ENCODE results near the gene TICRR. TPM values are rescaled to one million over a fixed set of nuclear protein-coding genes. Genes with fewer than 3 reads are reported as not detected.

The TICRR gene
- total RNA-seq, 1 experiment from 2014 or later: 24.1 TPM

GRCh38 chr15:89659295-89659694, 84.0 kb downstream of the TICRR start:
- TF ChIP-seq, protein P1, sequence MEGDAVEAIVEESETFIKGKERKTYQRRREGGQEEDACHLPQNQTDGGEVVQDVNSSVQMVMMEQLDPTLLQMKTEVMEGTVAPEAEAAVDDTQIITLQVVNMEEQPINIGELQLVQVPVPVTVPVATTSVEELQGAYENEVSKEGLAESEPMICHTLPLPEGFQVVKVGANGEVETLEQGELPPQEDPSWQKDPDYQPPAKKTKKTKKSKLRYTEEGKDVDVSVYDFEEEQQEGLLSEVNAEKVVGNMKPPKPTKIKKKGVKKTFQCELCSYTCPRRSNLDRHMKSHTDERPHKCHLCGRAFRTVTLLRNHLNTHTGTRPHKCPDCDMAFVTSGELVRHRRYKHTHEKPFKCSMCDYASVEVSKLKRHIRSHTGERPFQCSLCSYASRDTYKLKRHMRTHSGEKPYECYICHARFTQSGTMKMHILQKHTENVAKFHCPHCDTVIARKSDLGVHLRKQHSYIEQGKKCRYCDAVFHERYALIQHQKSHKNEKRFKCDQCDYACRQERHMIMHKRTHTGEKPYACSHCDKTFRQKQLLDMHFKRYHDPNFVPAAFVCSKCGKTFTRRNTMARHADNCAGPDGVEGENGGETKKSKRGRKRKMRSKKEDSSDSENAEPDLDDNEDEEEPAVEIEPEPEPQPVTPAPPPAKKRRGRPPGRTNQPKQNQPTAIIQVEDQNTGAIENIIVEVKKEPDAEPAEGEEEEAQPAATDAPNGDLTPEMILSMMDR (IDR thresholded peaks at IDR 0.05; ENCODE audit: insufficient read depth in 1 of 2, low read depth in 1 of 2, low read length in 1 of 2, severe bottlenecking in 1 of 2, unreplicated experiment in 1 of 2): no peak
- no peak for DNase-seq
- Histone ChIP-seq H3K27me3 (replicated peaks; ENCODE audit: control insufficient read depth, insufficient read depth, low read length) (no peaks in the 10 kb centered on the region), H3K4me3 (ENCODE audit: low read depth, low read length) (no peak overlapping the region), H3K4me1 (peaks cover 3% of the 10 kb centered on the region), H3K9me3 (no peaks in the 10 kb centered on the region), H3K36me3 (ENCODE audit: control insufficient read depth, insufficient read depth, low read length) (no peaks in the 10 kb centered on the region)
- intact Hi-C loops (cut with micrococcal nuclease; ENCODE audit: unreplicated experiment): loop anchor here (5.0 kb wide), 1 partner anchor 33 kb away; the partner anchor contains the start of genes PEX11A and WDR93
- Mint-ChIP-seq H3K27ac (ENCODE audit: unreplicated experiment) (no peak overlapping the region), H3K4me3 (ENCODE audit: unreplicated experiment) (no peak overlapping the region), H3K36me3 (ENCODE audit: insufficient read depth, unreplicated experiment) (no peaks in the 10 kb centered on the region), H3K27me3 (ENCODE audit: insufficient read depth, unreplicated experiment) (peaks cover 10% of the 10 kb centered on the region), H3K9me3 (ENCODE audit: unreplicated experiment) (no peaks in the 10 kb centered on the region), H3K4me1 (ENCODE audit: low read depth, unreplicated experiment) (peaks cover 5% of the 10 kb centered on the region)
- BruUV-seq (replicated peaks): no TSS peak
- CTCF ChIA-PET: no interaction called here
- POLR2A ChIA-PET: no interaction called here

DNA sequence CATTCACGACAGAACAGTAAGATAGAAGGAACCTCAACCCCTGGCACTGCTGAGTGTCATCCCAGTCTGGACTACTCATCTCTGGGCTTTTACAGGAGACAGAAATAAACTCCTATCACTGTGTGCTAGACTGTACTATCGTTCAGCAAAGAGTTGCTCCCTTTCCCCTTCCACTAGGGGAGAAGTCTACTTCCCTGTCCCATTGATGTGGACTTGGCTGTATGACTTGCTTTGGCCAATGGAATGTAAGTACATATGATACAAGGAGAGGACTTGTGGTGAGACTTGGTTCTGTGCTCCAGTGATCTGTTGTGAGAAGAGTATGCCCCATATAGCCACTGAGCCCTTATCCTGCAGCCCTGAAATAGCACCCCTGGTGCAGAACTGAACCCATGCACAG, 85.3 kb downstream of the TICRR start:
- no peaks in the 10 kb centered on the region for H3K9me3 ChIP-seq
- TF ChIP-seq, protein P1 (IDR thresholded peaks at IDR 0.05; ENCODE audit: insufficient read depth in 1 of 2, low read depth in 1 of 2, low read length in 1 of 2, severe bottlenecking in 1 of 2, unreplicated experiment in 1 of 2): no peak
- intact Hi-C loops (cut with micrococcal nuclease; ENCODE audit: unreplicated experiment): no loop called here
- ChIA-PET POLR2A (no interaction called here), CTCF (interaction anchor here (0.6 kb wide), 1 partner anchor 13 kb away, joined by 3 read pairs; no protein-coding TSS in a partner anchor)
- Mint-ChIP-seq H3K36me3 (ENCODE audit: insufficient read depth, unreplicated experiment) (no peaks in the 10 kb centered on the region), H3K27me3 (ENCODE audit: insufficient read depth, unreplicated experiment) (peaks cover 13% of the 10 kb centered on the region), H3K4me1 (ENCODE audit: low read depth, unreplicated experiment) (no peaks in the 10 kb centered on the region), H3K27ac (ENCODE audit: unreplicated experiment) (no peak overlapping the region), H3K9me3 (ENCODE audit: unreplicated experiment) (no peaks in the 10 kb centered on the region), H3K4me3 (ENCODE audit: unreplicated experiment) (no peak overlapping the region)
- no peak for DNase-seq
- H3K4me1 ChIP-seq: no peaks in the 10 kb centered on the region
- no peak overlapping the region for H3K4me3 ChIP-seq (ENCODE audit: low read depth, low read length)
- H3K27me3 ChIP-seq (replicated peaks; ENCODE audit: control insufficient read depth, insufficient read depth, low read length): no peaks in the 10 kb centered on the region
- BruUV-seq (replicated peaks): no TSS peak
- H3K36me3 ChIP-seq (ENCODE audit: control insufficient read depth, insufficient read depth, low read length): no peaks in the 10 kb centered on the region

GRCh38 chr15:89662893-89663626, 87.8 kb downstream of the TICRR start:
- H3K36me3 ChIP-seq (ENCODE audit: control insufficient read depth, insufficient read depth, low read length): no peaks in the 10 kb centered on the region
- TF ChIP-seq, protein P1 (IDR thresholded peaks at IDR 0.05; ENCODE audit: insufficient read depth in 1 of 2, low read depth in 1 of 2, low read length in 1 of 2, severe bottlenecking in 1 of 2, unreplicated experiment in 1 of 2): no peak
- H3K9me3 ChIP-seq: no peaks in the 10 kb centered on the region
- no peak overlapping the region for H3K4me3 ChIP-seq (ENCODE audit: low read depth, low read length)
- peaks cover 6% of the 10 kb centered on the region; the same call in 1 of the 2 replicates for H3K4me1 ChIP-seq
- no peak overlapping the region for H3K4me3 Mint-ChIP-seq (ENCODE audit: unreplicated experiment)
- no TSS peak for BruUV-seq (replicated peaks)
- H3K27me3 ChIP-seq (replicated peaks; ENCODE audit: control insufficient read depth, insufficient read depth, low read length): no peaks in the 10 kb centered on the region
- no peak overlapping the region for H3K27ac Mint-ChIP-seq (ENCODE audit: unreplicated experiment)
- no peaks in the 10 kb centered on the region for H3K4me1 Mint-ChIP-seq (ENCODE audit: low read depth, unreplicated experiment)
- H3K9me3 Mint-ChIP-seq (ENCODE audit: unreplicated experiment): no peaks in the 10 kb centered on the region
- peaks cover 13% of the 10 kb centered on the region for H3K27me3 Mint-ChIP-seq (ENCODE audit: insufficient read depth, unreplicated experiment)
- DNase-seq: no peak
- CTCF ChIA-PET: no interaction called here
- POLR2A ChIA-PET: no interaction called here
- intact Hi-C loops (cut with micrococcal nuclease; ENCODE audit: unreplicated experiment): no loop called here
- no peaks in the 10 kb centered on the region for H3K36me3 Mint-ChIP-seq (ENCODE audit: insufficient read depth, unreplicated experiment)

Measured in Caco-2 (cell line).